Measurements from ENCODE around the gene RUSF1.
"Not testable (repeated sequence)": the region's sequence is repeated elsewhere in the genome, so short reads cannot be mapped to it uniquely, and the experiment has no call there.

RUSF1 gene

GRCh38 chr16:31513884-31514283 lies 5.7 kb upstream of the RUSF1 start:
- DNase-seq = no peak

DNA sequence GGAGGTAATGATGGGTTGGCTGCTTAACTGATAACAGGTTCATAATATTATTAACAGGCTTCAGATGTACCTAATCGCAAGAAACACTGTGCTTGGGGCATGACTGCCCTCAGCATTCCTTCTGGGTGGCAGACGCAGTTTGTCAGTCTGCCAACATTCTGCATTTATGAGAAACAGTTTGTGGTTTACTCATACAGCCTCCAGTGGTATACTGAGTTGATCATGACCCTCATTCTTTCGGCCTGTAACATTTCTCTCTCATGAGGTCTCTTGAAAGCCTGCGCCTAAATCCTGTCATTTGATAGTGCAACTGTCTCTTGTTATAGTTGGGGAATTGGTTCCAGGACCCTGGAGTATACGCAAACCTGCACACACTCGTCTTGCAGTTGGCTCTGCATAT lies 4.9 kb upstream of the RUSF1 start:
- DNase-seq = no peak

DNA sequence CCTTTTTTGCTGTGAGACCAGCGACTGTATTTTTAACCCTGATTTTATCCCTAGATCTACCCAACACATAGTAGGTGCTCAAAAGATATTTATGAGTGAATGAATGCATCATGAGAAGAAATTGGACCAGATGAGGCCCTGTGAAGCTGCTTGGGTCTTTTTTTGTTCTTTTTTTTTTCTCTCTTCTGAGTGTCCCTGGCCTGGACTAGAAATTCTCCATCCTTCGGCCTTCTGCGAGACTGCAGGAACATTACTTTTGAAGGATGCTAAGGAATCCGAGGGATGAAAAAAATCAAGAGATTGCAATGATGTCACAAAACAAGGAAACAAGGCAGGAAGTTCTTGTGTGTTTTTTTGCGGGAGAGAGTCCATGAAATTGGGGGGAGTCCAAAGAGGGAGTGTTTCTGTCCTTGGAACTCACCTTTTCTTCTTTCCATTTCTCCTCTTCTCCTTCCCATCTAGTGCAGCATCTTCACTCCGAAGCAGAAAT lies 560 bp upstream of the RUSF1 start:
- no peak for DNase-seq

GRCh38 chr16:31507617-31507928 lies 618 bp downstream of the RUSF1 start:
- DNase-seq = no peak

DNA sequence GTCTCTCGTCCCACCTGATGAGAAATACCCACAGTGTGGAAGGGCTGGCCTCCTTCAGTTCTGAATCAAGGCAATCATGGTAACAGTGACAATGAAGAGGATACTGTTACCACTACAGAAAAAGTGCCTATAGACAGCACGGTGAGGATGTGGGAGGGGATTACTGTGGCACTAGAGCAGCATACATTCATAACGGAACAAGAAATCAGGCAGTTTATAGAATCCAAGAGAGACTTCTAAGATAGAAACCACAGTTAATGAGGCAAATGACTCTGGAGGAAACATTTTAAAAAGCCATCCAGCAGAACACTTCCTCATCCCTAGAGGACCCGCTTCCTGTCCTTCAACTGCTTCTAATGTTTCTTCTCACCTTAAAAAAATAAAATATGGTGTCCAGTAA lies 2.7 kb downstream of the RUSF1 start:
- no peak for DNase-seq

DNA sequence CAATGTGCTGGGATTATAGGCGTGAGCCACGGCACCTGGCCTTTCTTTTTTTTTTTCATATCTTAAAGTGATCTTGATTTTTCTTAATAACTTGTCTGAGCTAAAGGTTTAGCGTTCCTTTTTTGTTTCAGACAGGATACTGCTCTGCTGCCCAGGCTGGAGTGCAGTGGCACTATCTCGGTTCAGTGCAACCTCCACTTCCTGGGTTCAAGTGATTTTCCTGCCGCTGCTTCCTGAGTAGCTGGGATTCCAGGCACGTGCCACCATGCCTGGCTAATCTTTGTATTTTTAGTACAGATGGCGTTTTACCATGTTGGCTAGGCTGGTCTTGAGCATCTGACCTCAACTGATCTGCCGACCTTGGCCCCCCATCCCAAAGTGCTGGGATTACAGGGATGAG lies 4.0 kb downstream of the RUSF1 start:
- DNase-seq = no peak

GRCh38 chr16:31503555-31503954 lies 4.6 kb downstream of the RUSF1 start:
- not testable (repeated sequence) for DNase-seq

- DNase-seq = no peak
Observed at GRCh38 chr16:31502981-31503380, 5.2 kb downstream of the RUSF1 start.

DNA sequence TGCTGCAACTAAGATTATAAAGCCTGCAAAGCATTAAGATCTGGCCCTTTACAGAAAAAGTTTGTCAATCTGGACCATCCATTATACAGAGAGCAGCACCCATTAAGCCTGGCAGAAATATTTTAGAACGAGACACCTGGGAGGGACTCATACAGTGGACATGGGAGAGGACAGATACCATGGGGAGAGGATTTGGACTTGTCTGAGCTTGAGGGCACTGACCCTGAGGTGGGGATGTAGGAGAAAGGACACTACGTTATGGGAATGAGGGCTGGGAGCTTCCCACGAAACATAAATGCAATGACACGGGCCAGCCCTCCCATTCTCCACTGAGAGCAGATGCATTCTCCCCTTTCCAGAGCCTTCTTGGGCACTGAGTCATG lies 6.2 kb downstream of the RUSF1 start:
- no peak for DNase-seq

GRCh38 chr16:31501226-31501965 lies 6.8 kb downstream of the RUSF1 start:
- DNase-seq = no peak

- no peak for DNase-seq
Observed at GRCh38 chr16:31499928-31500327, 8.3 kb downstream of the RUSF1 start.

- DNase-seq = no peak
Observed at GRCh38 chr16:31498493-31498892, 9.7 kb downstream of the RUSF1 start.

DNA sequence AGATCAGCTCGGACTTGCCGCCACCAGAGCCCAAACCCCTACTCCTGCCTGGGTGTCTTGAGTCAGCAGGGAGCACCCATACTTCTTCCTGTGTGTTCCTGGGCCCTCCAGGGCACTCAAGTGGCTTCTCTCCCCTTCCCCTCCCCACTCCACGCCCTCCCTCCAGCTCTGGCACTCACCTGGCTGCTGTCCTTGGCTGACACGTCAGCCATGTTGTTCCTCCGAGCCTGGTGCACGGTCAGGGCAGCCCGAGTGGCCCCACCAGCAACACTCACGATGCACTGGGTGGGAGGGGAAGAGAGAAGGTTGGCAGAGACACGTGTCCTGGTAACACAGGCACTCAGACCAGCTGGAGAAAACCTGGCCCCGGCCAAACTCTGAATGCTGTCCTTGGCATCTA lies 11.5 kb downstream of the RUSF1 start:
- no peak for DNase-seq

- no peak for DNase-seq
Observed at GRCh38 chr16:31493506-31494125, 14.6 kb downstream of the RUSF1 start.

DNA sequence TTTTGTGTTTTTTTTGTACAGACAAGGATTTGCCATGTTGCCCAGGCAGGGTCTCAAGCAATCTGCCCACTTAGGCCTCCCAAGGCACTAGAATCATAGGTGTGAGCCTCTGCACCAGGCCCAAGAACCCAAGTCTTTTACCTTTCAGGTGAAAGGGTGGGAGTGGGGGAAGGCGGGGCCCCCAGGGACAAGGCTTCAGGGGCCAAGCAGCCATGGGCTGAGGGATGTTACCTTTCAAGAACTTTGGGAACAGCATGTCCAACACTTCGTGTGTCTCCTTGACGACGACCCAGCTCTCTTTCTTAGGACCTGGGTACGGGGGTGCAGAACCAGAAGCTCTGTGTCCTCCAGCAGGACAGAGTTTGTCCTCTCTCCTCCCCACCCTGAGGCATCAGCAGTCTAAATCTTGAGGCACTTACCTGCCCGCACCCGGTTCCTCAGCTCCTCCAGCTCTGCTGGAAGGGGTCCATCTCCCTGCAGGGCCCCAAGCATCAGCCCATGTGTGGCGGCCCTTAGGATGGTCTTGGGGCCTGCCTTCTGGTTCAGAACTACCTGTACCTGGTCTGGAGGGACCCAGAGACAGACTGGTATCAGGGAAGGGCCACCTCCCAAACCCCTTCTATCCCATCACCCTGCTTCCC lies 16.3 kb downstream of the RUSF1 start:
- DNase-seq = no peak

DNA sequence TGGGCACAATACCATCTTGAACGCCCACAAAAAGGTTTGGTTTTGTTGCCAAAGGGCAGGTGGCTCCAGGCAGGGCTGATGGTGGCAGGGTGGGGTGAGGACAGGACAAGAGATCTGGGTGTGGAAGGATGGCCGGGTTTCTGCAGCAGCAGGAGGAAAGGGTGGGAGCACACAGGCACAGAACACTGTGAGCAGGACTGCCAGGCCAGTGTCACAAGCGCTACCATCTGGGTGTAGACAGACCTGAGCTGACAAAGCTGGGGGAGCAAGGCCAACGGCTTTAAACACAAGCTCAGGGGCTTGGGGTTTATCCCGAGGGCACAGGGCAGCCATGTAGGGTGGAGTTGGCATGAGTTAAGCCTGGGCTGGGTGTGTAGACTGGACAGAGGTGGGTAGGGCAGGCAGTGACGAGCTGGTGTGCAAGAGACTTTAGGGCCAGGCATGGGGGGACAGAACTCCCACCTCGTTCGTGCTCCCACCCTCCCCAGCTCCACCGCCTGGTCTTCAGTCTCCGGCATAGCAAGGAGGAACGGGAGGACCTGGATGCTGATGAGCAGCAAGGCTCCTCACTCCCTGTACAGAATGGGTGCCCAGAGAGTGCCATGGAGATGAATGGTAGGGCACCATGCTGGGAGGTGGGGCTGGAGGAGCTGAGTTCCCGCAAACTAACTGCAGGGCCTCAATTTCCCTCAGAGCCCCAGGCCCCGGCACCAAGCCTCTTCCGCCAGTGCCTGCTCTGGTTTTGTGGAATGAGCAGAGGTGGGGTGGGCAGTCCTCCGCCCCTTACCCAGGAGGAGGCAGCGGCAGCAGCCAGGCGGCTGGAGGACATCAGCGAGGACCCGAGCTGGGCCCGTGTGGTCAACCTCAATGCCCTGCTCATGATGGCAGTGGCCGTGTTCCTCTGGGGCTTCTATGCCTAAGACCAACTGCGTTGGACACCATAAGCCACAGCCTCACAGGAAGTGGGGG lies 18.3 kb downstream of the RUSF1 start:
- DNase-seq = no peak

DNA sequence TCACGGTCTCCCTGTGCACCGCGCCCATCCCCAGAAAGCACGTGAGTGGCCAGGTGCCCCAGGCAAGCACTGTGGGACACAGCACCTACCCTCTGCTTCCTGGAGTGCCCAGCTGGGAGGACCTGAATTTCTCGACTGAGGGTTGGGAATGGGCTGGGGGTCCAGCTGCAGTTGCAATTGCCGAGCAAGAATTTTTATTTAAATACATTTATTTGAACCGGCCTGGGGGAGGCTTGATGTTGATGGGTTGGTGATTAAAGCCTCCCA lies 19.0 kb downstream of the RUSF1 start:
- no peak for DNase-seq

DNA sequence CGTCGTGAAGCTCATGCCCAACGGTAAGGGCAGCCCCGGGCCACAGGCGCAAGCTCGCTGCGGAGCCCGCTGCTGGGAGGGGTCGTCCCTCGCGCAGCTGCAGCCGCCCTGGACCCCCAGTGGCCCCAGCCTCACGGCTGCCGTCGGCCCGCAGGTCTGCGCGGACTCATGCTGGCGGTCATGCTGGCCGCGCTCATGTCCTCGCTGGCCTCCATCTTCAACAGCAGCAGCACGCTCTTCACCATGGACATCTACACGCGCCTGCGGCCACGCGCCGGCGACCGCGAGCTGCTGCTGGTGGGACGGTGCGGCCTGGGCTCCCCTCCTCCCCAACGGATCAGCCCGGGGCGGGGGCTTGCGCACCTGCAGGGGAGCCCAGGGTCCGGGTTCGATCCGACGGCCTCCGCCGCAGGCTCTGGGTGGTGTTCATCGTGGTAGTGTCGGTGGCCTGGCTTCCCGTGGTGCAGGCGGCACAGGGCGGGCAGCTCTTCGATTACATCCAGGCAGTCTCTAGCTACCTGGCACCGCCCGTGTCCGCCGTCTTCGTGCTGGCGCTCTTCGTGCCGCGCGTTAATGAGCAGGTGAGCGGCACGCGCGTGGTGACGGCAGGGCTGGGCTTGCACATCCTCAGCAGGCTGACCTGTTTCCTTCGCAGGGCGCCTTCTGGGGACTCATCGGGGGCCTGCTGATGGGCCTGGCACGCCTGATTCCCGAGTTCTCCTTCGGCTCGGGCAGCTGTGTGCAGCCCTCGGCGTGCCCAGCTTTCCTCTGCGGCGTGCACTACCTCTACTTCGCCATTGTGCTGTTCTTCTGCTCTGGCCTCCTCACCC lies 19.5 kb downstream of the RUSF1 start:
- DNase-seq = peak in 1 of 2 experiments; percentile 37

GRCh38 chr16:31487720-31488467 lies 20.3 kb downstream of the RUSF1 start:
- DNase-seq = peak; percentile 45 to 82

DNA sequence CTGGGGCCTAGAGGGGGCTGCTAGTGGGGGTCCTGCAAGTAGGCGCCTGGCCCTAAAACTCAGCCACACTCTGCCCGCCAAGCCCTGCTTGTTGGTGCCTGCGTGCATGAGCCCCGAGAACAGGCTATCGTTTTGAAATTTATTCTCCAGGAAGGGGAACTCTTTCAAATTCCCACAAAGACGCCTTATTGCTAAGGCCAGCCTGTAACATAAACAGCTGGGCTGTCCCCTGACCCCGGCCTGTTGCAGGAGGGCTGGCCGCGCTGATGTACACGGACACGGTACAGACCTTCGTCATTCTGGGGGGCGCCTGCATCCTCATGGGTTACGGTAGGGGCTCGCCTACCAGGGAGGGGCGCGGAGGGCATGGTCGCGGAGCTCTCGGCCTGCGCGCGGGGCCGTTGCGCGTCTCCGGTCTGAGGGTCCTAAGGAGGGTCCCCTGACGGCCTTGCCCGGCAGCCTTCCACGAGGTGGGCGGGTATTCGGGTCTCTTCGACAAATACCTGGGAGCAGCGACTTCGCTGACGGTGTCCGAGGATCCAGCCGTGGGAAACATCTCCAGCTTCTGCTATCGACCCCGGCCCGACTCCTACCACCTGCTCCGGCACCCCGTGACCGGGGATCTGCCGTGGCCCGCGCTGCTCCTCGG lies 21.0 kb downstream of the RUSF1 start:
- DNase-seq = no peak

GRCh38 chr16:31486045-31486444 lies 22.1 kb downstream of the RUSF1 start:
- no peak for DNase-seq
